GM23338 (cell line): Measurements from ENCODE around the gene IZUMO1. TPM values are rescaled to one million over a fixed set of nuclear protein-coding genes. Genes with fewer than 3 reads are reported as not detected.
A peak's percentile ranks its signal among the peaks of the same experiment; 100 is the strongest.

ENCODE experiments used
- ATAC-seq: fragments of 200-7000 bp; cut with Tn5 transposase; 3 replicates; pipeline ENCODE4 v1.9.1; 2020
- DNase-seq: peaks from one replicate; pipeline ENCODE4 v3.0.0-alpha.2; 2015; ENCODE audit warnings: low spot score
- H2AFZ ChIP-seq: fragments of 200-600 bp; sonication (generic); 2 replicates; pipeline ENCODE4 v1.8.0; 2016; ENCODE audit warnings: antibody characterized with exemption, mild to moderate bottlenecking, moderate library complexity
- H3F3A ChIP-seq: fragments of 200-600 bp; sonication (generic); replicated peaks from 2 replicates; pipeline ENCODE4 v1.8.0; 2017; ENCODE audit warnings: antibody characterized with exemption, mixed run types, low read depth
- H3K27ac ChIP-seq: fragments of 200-600 bp; sonication (generic); 2 replicates; pipeline ENCODE4 v1.6.1; 2016; ENCODE audit warnings: low read depth
- H3K27me3 ChIP-seq: fragments of 200-600 bp; sonication (generic); 2 replicates; pipeline ENCODE4 v1.8.0; 2016; ENCODE audit warnings: mild to moderate bottlenecking, mixed run types, moderate library complexity; ENCODE audit not compliant: insufficient read depth
- H3K36me3 ChIP-seq: fragments of 200-600 bp; sonication (generic); 2 replicates; pipeline ENCODE4 v1.8.0; 2016; ENCODE audit warnings: mild to moderate bottlenecking; ENCODE audit not compliant: insufficient read depth
- H3K4me1 ChIP-seq: fragments of 200-600 bp; sonication (generic); 2 replicates; pipeline ENCODE4 v1.8.0; 2016; ENCODE audit warnings: mild to moderate bottlenecking, moderate library complexity; ENCODE audit not compliant: insufficient read depth
- H3K4me2 ChIP-seq: fragments of 200-600 bp; sonication (generic); 2 replicates; pipeline ENCODE4 v1.7.1; 2017; ENCODE audit warnings: mixed run types
- H3K4me3 ChIP-seq: fragments of 200-600 bp; sonication (generic); 2 replicates; pipeline ENCODE4 v1.6.1; 2016; ENCODE audit warnings: mixed run types
- H3K79me2 ChIP-seq: fragments of 200-600 bp; sonication (generic); replicated peaks from 2 replicates; pipeline ENCODE4 v1.8.0; 2017; ENCODE audit warnings: mild to moderate bottlenecking; ENCODE audit not compliant: insufficient read depth
- H3K9me2 ChIP-seq: fragments of 200-600 bp; sonication (generic); 2 replicates; pipeline ENCODE4 v1.8.0; 2017; ENCODE audit not compliant: insufficient read depth
- H4K20me1 ChIP-seq: fragments of 200-600 bp; sonication (generic); replicated peaks from 2 replicates; pipeline ENCODE4 v1.8.0; 2017; ENCODE audit warnings: mild to moderate bottlenecking; ENCODE audit not compliant: insufficient read depth
- H3K27ac Mint-ChIP-seq: 2 replicates; pipeline ENCODE4 v1.8.0; 2020; ENCODE audit warnings: inconsistent platforms, mild to moderate bottlenecking, moderate library complexity, mixed read lengths
- H3K27me3 Mint-ChIP-seq: 3 replicates; pipeline ENCODE4 v1.8.0; 2022; ENCODE audit warnings: low read depth, mild to moderate bottlenecking, moderate library complexity, mixed read lengths, inconsistent platforms; ENCODE audit not compliant: insufficient read depth, poor library complexity
- H3K36me3 Mint-ChIP-seq: 3 replicates; pipeline ENCODE4 v1.8.0; 2021; ENCODE audit warnings: low read depth, mild to moderate bottlenecking, inconsistent platforms, moderate library complexity, mixed read lengths
- H3K4me1 Mint-ChIP-seq: 3 replicates; pipeline ENCODE4 v1.8.0; 2020; ENCODE audit warnings: mild to moderate bottlenecking, inconsistent platforms, mixed read lengths
- H3K4me3 Mint-ChIP-seq: 3 replicates; pipeline ENCODE4 v1.8.0; 2021; ENCODE audit warnings: moderate library complexity, mild to moderate bottlenecking, inconsistent platforms, mixed read lengths
- H3K9me3 Mint-ChIP-seq: 3 replicates; pipeline ENCODE4 v1.8.0; 2020; ENCODE audit warnings: moderate library complexity, mild to moderate bottlenecking, inconsistent platforms, mixed read lengths
- CREB1 ChIP-seq: fragments of 250-450 bp; sonication (Bioruptor Pico); IDR thresholded peaks from 2 replicates; pipeline ENCODE4 v1.5.0; 2020; ENCODE audit warnings: low read depth, mild to moderate bottlenecking, moderate library complexity
- CTCF ChIP-seq, 2 experiments: fragments of 200-600 bp in 1 of 2; sonication (generic) in 1 of 2; conservative IDR thresholded peaks; 2 replicates each; pipeline versions ENCODE4 v1.5.1 to v1.6.1; 2016 to 2017; ENCODE audit warnings: antibody characterized with exemption in 2 of 2, low read depth in 2 of 2, mild to moderate bottlenecking in 2 of 2, moderate library complexity in 1 of 2
- ETS1 ChIP-seq: IDR thresholded peaks from 2 replicates; pipeline ENCODE4 v1.6.1; 2016; ENCODE audit warnings: antibody characterized with exemption
- EZH2 ChIP-seq: fragments of 200-600 bp; sonication (generic); IDR thresholded peaks from one replicate; pipeline ENCODE4 v1.8.0; 2017; ENCODE audit warnings: antibody characterized with exemption, mild to moderate bottlenecking, low read depth; ENCODE audit not compliant: unreplicated experiment
- EZH2phosphoT487 ChIP-seq: fragments of 200-600 bp; sonication (generic); IDR thresholded peaks from one replicate; pipeline ENCODE4 v1.8.1; 2018; ENCODE audit warnings: antibody characterized with exemption; ENCODE audit not compliant: unreplicated experiment
- JUNB ChIP-seq: IDR thresholded peaks from one replicate; pipeline ENCODE4 v1.6.1; 2016; ENCODE audit warnings: antibody characterized with exemption; ENCODE audit not compliant: unreplicated experiment
- NANOG ChIP-seq: IDR thresholded peaks from 2 replicates; pipeline ENCODE4 v1.6.1; 2016; ENCODE audit warnings: antibody characterized with exemption, borderline replicate concordance
- POLR2AphosphoS5 ChIP-seq: IDR thresholded peaks from 2 replicates; pipeline ENCODE4 v1.6.1; 2016; ENCODE audit warnings: antibody characterized with exemption, low read depth
- REST ChIP-seq: IDR thresholded peaks from one replicate; pipeline ENCODE4 v1.6.1; 2018; ENCODE audit warnings: antibody characterized with exemption; ENCODE audit not compliant: unreplicated experiment
- STAT1 ChIP-seq: IDR thresholded peaks from one replicate; pipeline ENCODE4 v1.6.1; 2016; ENCODE audit warnings: antibody characterized with exemption; ENCODE audit not compliant: unreplicated experiment
- ZNF114 ChIP-seq: fragments of 250-450 bp; sonication (Bioruptor Pico); IDR thresholded peaks from 2 replicates; pipeline ENCODE4 v1.5.0; 2020; ENCODE audit warnings: mild to moderate bottlenecking, moderate library complexity
- ZNF331 ChIP-seq: fragments of 250-450 bp; sonication (Bioruptor Pico); IDR thresholded peaks from 2 replicates; pipeline ENCODE4 v1.5.0; 2020; ENCODE audit warnings: low read depth, mild to moderate bottlenecking, moderate library complexity
- ZNF462 ChIP-seq: fragments of 250-450 bp; sonication (Bioruptor Pico); IDR thresholded peaks from 2 replicates; pipeline ENCODE4 v1.5.0; 2020; ENCODE audit warnings: mild to moderate bottlenecking, moderate library complexity
- polyA plus RNA-seq: library from polyadenylated mRNA; unstranded; fragments of >200 nt; fragmentation: Nextera tagmentation; extraction: Ambion mirVana; gene quantifications from 2 replicates; pipeline ENCODE4 v1.2.1, GENCODE V29; 2016
- total RNA-seq: library from RNA; depleted of rRNA; stranded (reverse); fragments of >200 nt; shearing (Covaris generic); gene quantifications from 2 replicates; pipeline ENCODE4 v1.2.3, GENCODE V29; 2014

Gene IZUMO1
- total and polyA plus RNA-seq, 2 experiments from 2014 or later: 1.2 to 3.5 TPM

GRCh38 chr19:48738557-48739403 lies 7.9 kb downstream of the IZUMO1 start:
- Mint-ChIP-seq H3K27ac (peak overlapping the region; percentile 92), H3K36me3 (peaks cover 4% of the 10 kb centered on the region)
- peak overlapping the region; percentile 78; the same call in 1 of the 2 replicates for H2AFZ ChIP-seq

More at GRCh38 chr19:48738557-48739403, 7.9 kb downstream of the IZUMO1 start:
- peaks cover 31% of the 10 kb centered on the region for H3K4me1 ChIP-seq
- peaks cover 21% of the 10 kb centered on the region for H3K27me3 ChIP-seq
- H3K9me2 ChIP-seq: peaks cover 2% of the 10 kb centered on the region; the same call in 1 of the 2 replicates
- H3K27ac ChIP-seq: peak overlapping the region; percentile 79
- Mint-ChIP-seq H3K4me3 (peak overlapping the region; percentile 68), H3K27me3 (peaks cover 39% of the 10 kb centered on the region), H3K4me1 (peaks cover 33% of the 10 kb centered on the region), H3K9me3 (peaks cover 5% of the 10 kb centered on the region; the same call in 2 of the 3 replicates)
- H3K4me3 ChIP-seq: peak overlapping the region; percentile 68
- ATAC-seq (peak; percentile 68), DNase-seq (peak; percentile 97)
- H4K20me1 ChIP-seq: no peaks in the 10 kb centered on the region
- no peaks in the 10 kb centered on the region for H3K36me3 ChIP-seq
- peak overlapping the region; percentile 90 for H3K4me2 ChIP-seq
- peaks cover 26% of the 10 kb centered on the region for H3F3A ChIP-seq
- TF ChIP-seq CTCF (conservative IDR thresholded peaks at IDR 0.05; ENCODE audit: low read depth in 2 of 2) (peak in 1 of 2 experiments; percentile 71; a peak in 2 of 4 replicates), EZH2 (peak; percentile 25), POLR2AphosphoS5 (peak; percentile 52), JUNB (no peak), STAT1 (no peak), ZNF331 (CRISPR knock-in tag) (no peak), ZNF462 (no peak), EZH2phosphoT487 (no peak), CREB1 (CRISPR knock-in tag) (no peak), ETS1 (no peak), REST (no peak), NANOG (no peak), ZNF114 (no peak)
- H3K79me2 ChIP-seq: no peaks in the 10 kb centered on the region
